Lung (tissue), 12 donors: ENCODE results near the gene KRTAP10-11. TPM values are rescaled to one million over a fixed set of nuclear protein-coding genes. Genes with fewer than 3 reads are reported as not detected.
"Not testable (repeated sequence)": the region's sequence is repeated elsewhere in the genome, so short reads cannot be mapped to it uniquely, and the experiment has no call there.

Source experiments
- ATAC-seq: fragments of 200-7000 bp; cut with Tn5 transposase; one replicate; pipeline ENCODE4 v1.9.1; 2020; ENCODE audit warnings: moderate number of reproducible peaks; ENCODE audit not compliant: insufficient read depth, low FRiP score
- DNase-seq, 3 donors: peaks; one replicate each; pipeline ENCODE4 v3.0.0-alpha.2; 2013 to 2017
- H3K27ac ChIP-seq, 2 donors: one replicate each; pipeline ENCODE4 v1.5.1; 2013; ENCODE audit warnings: mild to moderate bottlenecking in 2 of 2, moderate library complexity in 2 of 2, control low read depth in 1 of 2, inconsistent platforms in 1 of 2, low read depth in 1 of 2, low read length in 1 of 2
- H3K27me3 ChIP-seq, 3 donors: one replicate each; pipeline ENCODE4 v1.5.1; 2013; ENCODE audit warnings: low read length in 2 of 3; ENCODE audit not compliant: control insufficient read depth in 3 of 3, insufficient read depth in 3 of 3
- H3K36me3 ChIP-seq, 4 donors: one replicate each; pipeline ENCODE4 v1.5.1; 2013; ENCODE audit warnings: low read length in 4 of 4, mild to moderate bottlenecking in 1 of 4, moderate library complexity in 1 of 4; ENCODE audit not compliant: control insufficient read depth in 4 of 4, insufficient read depth in 4 of 4
- H3K4me1 ChIP-seq, 5 donors: one replicate each; pipeline ENCODE4 v1.5.1; 2013; ENCODE audit warnings: low read length in 5 of 5, mild to moderate bottlenecking in 2 of 5, moderate library complexity in 1 of 5; ENCODE audit not compliant: control insufficient read depth in 5 of 5, insufficient read depth in 5 of 5
- H3K4me3 ChIP-seq: one replicate; pipeline ENCODE4 v1.5.1; 2013; ENCODE audit warnings: mild to moderate bottlenecking, control low read depth, moderate library complexity
- H3K9ac ChIP-seq, 2 donors: one replicate each; pipeline ENCODE4 v1.5.1; 2013; ENCODE audit warnings: low read length in 2 of 2, control low read depth in 1 of 2; ENCODE audit not compliant: insufficient read depth in 1 of 2
- H3K9me3 ChIP-seq, 4 donors: one replicate each; pipeline ENCODE4 v1.5.1; 2013; ENCODE audit warnings: low read length in 3 of 4, mild to moderate bottlenecking in 1 of 4, moderate library complexity in 1 of 4; ENCODE audit not compliant: control insufficient read depth in 4 of 4, insufficient read depth in 3 of 4
- CTCF ChIP-seq: IDR thresholded peaks from 2 replicates; pipeline ENCODE4 v1.5.1; 2012; ENCODE audit warnings: mild to moderate bottlenecking; ENCODE audit errors: control extremely low read depth, extremely low read depth
- WGBS, 2 donors: extraction: QIAGEN DNeasy Blood & Tissue Kit; methylation state at CpG; one replicate each; pipeline ENCODE4 v1.1.7; 2013; 5-methylcytosine and 5-hydroxymethylcytosine counted together
- polyA plus RNA-seq, 2 donors: library from polyadenylated mRNA; stranded (reverse); fragments of 200-250 nt; gene quantifications; one replicate each; pipeline ENCODE4 v1.2.1, GENCODE V29; 2013
- total RNA-seq, 2 donors: library from RNA; depleted of rRNA in 1 of 2; stranded (reverse); fragments of >200 nt in 1 of 2; gene quantifications; one replicate each; pipeline ENCODE4 v1.2.1, GENCODE V29; 2014 to 2021
- donor health status: control.
- donor health status: control.
- donor health status: Bipolar disorder and iron deficiency.
- donor health status: healthy.
- donor health status: DM: yes; HTN: yes; CAD: no.

KRTAP10-11 gene
- total and polyA plus RNA-seq, 4 donors = not detected

DNA sequence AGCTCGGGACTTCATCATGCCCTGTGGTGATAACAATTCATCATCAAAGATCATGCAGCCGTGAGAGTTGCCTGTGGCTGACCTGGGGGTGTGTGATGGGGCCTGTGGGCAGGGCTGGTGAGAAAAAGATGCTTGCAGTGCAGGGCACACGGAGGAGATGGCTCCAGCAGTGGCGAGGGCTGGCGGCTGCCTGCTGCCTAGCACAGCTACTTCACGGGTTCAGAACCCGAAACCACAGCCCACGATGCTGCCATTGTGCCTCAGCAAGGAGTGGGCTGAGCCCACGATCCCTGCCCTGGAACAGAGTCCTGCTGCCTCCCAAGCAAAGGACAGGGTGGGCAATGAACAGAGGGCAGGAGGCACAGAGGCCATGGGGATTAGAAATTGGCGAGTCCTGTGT, 20.0 kb upstream of the KRTAP10-11 start:
- no peak overlapping the region for H3K9ac ChIP-seq
- H3K27ac ChIP-seq = no peak overlapping the region
- peaks cover 0 to 15% (median 11%) of the 10 kb centered on the region in 4 donors for H3K9me3 ChIP-seq
- TF ChIP-seq CTCF = no peak
- peaks cover 0 to 2% (median 0%) of the 10 kb centered on the region in 5 donors for H3K4me1 ChIP-seq
- H3K27me3 ChIP-seq = no peaks in the 10 kb centered on the region
- H3K36me3 ChIP-seq = no peaks in the 10 kb centered on the region
- no peak overlapping the region for H3K4me3 ChIP-seq
- no peak for DNase-seq
- 78 to 81% methylated on average over 10 of the region's 10 CpGs for WGBS, 2 donors
- no peak for ATAC-seq

GRCh38 chr21:44626673-44627143, 19.5 kb upstream of the KRTAP10-11 start, which contains the start of gene KRTAP10-9:
Gene KRTAP10-9 (plus strand): TSS chr21:44627093. CDS start chr21:44627172, 79 bp downstream.
- DNase-seq = no peak
- H3K9me3 ChIP-seq = peaks cover 0 to 14% (median 12%) of the 10 kb centered on the region in 4 donors
- H3K4me3 ChIP-seq = no peak within 1 kb of the TSS
- no peak for ATAC-seq
- no peak within 1 kb of the TSS for H3K27ac ChIP-seq
- no peaks in the 10 kb centered on the region for H3K27me3 ChIP-seq
- H3K9ac ChIP-seq = no peak within 1 kb of the TSS
- no peaks in the 10 kb centered on the region for H3K36me3 ChIP-seq
- H3K4me1 ChIP-seq = peaks cover 0 to 2% (median 0%) of the 10 kb centered on the region in 5 donors
- 52 to 55% methylated on average over 7 of the region's 7 CpGs for WGBS, 2 donors
- no peak for TF ChIP-seq CTCF

DNA sequence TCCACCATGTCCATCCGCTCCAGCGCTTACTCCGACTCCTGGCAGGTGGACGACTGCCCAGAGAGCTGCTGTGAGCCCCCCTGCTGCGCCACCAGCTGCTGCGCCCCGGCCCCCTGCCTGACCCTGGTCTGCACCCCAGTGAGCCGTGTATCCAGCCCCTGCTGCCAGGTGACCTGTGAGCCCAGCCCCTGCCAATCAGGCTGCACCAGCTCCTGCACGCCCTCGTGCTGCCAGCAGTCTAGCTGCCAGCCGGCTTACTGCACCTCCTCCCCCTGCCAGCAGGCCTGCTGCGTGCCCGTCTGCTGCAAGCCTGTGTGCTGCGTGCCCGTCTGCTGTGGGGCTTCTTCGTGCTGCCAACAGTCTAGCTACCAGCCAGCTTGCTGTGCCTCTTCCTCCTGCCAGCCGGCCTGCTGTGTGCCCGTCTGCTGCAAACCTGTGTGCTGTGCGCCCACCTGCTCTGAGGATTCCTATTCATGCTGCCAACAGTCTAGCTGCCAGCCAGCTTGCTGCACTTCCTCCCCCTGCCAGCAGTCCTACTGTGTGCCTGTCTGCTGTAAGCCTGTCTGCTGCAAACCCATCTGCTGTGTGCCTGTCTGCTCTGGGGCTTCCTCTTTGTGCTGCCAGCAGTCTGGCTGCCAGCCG, 18.9 kb upstream of the KRTAP10-11 start:
- H3K4me3 ChIP-seq, H3K9ac ChIP-seq, DNase-seq, H3K27ac ChIP-seq, H3K27me3 ChIP-seq, ATAC-seq, H3K36me3 ChIP-seq, H3K4me1 ChIP-seq: not testable (repeated sequence)
- 83 to 85% methylated on average over 15 to 20 of the region's 20 CpGs for WGBS, 2 donors
- peaks cover 0 to 14% (median 13%) of the 10 kb centered on the region in 4 donors for H3K9me3 ChIP-seq

DNA sequence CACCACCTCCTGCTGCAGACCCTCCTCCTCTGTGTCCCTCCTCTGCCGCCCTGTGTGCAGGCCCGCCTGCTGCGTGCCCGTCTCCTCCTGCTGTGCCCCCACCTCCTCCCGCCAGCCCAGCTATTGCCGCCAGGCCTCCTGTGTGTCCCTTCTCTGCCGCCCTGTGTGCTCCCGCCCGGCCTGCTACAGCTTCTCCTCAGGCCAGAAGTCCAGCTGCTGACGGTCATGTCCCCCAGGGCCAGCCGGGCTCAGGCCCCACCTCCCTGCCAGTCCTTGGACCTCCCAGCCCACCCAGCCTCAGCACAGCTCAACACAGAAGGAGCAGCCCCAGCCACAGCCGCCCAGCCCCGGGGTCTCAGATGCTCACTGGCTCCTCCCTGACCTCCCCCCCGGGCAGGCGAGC, 18.4 kb upstream of the KRTAP10-11 start:
- not testable (repeated sequence) for H3K27me3 ChIP-seq, H3K36me3 ChIP-seq, H3K4me3 ChIP-seq, H3K9ac ChIP-seq, ATAC-seq, H3K4me1 ChIP-seq, H3K27ac ChIP-seq
- peaks cover 0 to 14% (median 11%) of the 10 kb centered on the region in 4 donors for H3K9me3 ChIP-seq
- peak in 2 of 3 donors; percentile 29 to 40 for DNase-seq
- WGBS, 2 donors = 55 to 67% methylated on average over 11 to 15 of the region's 15 CpGs
